HG03342 (cell line): ENCODE measurements around the gene ADPRHL1.

Experiments used
- ATAC-seq: cut with Tn5 transposase; IDR thresholded peaks from one replicate; pipeline ENCODE4 v1.9.1; 2021; ENCODE audit warnings: mild to moderate bottlenecking, moderate library complexity; ENCODE audit not compliant: unreplicated experiment

Gene ADPRHL1

GRCh38 chr13:113417836-113418721 lies 35.2 kb downstream of the ADPRHL1 start:
- no peak for ATAC-seq

DNA sequence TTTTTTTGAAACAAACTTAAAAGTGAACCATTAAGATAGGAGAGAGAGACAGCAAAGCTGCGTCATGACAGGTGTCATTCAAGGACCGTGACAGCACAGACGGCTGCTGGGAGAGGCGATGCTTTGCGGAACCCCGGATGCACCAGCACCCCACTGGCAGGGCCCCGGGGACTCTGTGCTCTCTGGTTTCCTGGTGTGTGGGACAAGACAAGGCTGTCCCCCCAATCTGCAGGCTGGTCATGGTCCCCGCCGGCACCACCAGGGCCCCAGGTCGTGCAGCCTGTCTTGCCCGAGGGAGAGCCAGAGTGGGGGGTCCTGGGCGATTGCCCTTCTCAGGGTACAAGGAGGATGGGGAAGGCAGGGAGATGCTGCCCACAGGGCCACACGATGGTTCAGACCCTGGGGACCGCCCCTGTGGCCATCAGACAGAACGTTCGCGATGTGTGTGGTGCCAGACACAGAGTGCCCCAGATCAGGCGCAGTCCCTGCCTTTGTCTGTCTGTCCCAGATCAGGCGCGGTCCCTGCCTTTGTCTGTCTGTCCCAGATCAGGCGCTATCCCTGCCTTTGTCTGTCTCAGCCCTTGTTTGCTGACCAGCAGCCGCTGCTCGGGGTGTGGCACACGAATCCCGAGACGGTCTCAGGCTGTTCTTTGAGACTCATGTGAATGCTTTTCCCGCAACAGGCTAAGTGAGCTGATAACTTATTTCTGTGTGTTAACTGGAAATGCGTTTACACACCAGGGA lies 36.1 kb downstream of the ADPRHL1 start:
- ATAC-seq = no peak

- no peak for ATAC-seq
Observed at GRCh38 chr13:113415825-113416224, 37.5 kb downstream of the ADPRHL1 start.

- no peak for ATAC-seq
Observed at GRCh38 chr13:113415032-113415431, 38.3 kb downstream of the ADPRHL1 start.

- ATAC-seq = no peak
Observed at GRCh38 chr13:113414335-113414734, 39.0 kb downstream of the ADPRHL1 start.

DNA sequence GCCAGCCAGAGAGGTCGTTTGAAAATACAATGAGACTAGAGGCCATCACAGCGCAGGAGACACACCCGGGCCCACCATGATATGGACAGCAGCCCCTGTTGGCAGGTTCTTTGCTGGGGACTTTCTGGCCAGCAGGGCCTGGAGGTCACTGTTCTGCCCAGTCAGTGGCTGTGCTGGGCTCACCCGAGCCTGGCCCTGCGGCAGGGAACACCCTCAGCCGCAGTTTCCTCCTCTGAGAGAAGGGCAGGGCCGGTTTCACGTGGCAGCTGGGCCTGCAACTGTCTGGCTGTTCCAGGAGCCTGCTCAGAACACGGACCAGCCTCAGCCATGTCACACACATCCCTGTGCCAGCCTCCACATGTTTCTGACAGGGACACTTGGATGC lies 39.4 kb downstream of the ADPRHL1 start:
- ATAC-seq = no peak

- ATAC-seq = no peak
Observed at GRCh38 chr13:113413178-113413897, 40.0 kb downstream of the ADPRHL1 start.

- no peak for ATAC-seq
Observed at GRCh38 chr13:113412440-113412839, 40.8 kb downstream of the ADPRHL1 start.

DNA sequence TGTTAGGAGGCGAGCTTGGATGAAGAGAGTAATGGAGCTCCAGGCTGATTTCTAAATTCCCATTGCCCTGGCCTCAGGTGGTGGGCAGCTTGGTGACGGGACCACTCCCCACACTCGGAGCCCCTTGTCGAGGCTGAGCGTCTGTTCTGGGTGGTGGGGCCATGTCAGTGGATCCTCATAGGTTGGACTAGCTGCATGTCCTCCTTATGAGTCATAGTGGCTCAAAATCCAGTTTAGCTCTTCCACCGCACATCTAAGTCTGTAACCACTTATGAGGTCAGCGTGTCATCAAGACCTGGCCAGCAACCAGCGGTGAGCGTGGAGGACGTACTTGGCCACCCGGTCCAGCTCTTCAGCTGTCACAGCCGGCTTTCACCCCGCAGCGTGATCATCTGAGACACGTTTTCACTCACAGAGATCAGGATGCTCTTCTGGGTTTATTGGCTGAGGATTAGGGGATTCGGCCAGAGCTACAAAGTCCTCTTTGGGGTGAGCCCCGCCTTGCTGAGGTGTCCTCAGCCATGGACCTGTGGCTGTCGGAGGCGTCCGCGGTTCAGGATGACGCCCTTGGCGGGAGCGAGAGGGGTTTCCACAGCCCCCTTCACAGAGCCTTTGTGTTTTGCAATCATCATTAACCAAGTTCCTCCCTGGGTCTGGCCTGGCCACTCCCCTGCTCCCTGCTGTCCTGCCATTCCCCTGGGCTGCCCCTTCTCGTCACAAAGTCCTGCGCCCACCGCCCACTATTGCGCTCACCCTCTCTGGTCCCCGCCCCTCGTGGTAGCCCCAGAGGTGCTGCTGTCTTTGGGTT lies 41.9 kb downstream of the ADPRHL1 start:
- no peak for ATAC-seq

GRCh38 chr13:113410472-113411201 lies 42.7 kb downstream of the ADPRHL1 start:
- no peak for ATAC-seq

GRCh38 chr13:113408562-113408961 lies 44.7 kb downstream of the ADPRHL1 start:
- no peak for ATAC-seq

DNA sequence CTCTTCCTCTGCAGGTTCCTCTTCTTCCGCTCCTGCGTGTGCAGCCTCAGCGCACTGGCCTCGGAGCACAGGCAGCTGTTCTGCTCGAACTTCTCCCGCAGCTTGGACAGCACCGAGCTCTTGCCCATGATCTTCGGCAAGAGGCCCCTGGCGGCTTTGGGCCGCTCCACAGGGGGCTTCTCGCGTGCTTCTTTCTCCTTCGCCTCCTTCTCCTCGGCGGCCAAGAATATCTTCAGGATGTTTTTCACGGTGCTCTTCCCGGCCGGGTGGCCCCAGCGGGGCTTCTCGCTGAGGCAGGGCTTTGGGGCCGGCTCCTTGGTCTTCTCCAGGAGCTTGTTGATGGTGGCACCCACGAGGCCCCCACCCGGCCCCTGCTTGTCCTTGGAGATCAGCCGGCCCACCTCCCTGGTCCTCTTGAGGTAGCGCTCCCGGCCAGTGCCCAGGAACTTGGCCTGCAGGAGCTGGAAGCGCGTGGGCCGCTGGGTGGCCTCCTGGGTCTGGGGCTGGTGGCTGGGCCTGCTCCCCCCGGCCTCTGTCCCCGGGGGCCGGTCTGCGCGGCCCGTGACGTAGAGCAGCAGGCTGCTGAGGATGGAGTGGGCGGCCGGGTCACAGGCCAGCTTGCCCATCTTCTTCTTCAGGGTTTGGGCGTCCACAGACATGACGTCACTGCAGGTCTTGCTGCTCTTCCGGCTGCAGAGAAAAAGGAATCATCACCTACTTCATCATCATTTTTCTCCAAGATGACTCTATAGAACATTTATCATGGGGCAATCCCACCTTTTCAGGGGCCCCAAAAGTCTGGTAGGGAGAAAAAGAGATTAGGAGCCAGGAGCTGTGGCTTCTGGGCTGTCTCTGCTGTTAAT lies 45.5 kb downstream of the ADPRHL1 start:
- no peak for ATAC-seq

DNA sequence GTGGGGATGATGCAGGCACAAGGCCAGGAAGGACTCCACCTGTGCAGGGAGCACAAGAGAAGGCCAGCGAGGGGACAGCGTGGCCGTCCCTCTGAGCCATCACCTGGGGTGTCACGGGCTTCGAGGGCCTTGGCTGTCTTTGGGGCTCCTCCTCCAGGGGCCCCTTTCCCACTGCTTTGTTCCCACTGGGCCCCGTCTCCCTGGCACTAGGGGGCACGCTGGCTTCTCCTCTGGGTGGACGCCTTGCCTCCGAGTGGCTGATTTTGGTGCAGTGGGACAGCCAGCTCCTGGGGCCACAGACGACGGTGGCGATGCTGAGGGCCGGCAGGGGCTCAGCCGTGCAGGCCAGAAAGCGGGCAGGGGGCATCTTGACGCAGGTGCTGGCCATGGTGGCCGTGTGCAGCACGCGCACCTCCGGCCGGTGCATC lies 46.2 kb downstream of the ADPRHL1 start:
- no peak for ATAC-seq

GRCh38 chr13:113406321-113407102 lies 46.8 kb downstream of the ADPRHL1 start:
- ATAC-seq = no peak

- ATAC-seq = no peak
Observed at GRCh38 chr13:113405481-113406300, 47.6 kb downstream of the ADPRHL1 start.

- no peak for ATAC-seq
Observed at GRCh38 chr13:113404723-113405471, 48.4 kb downstream of the ADPRHL1 start.

DNA sequence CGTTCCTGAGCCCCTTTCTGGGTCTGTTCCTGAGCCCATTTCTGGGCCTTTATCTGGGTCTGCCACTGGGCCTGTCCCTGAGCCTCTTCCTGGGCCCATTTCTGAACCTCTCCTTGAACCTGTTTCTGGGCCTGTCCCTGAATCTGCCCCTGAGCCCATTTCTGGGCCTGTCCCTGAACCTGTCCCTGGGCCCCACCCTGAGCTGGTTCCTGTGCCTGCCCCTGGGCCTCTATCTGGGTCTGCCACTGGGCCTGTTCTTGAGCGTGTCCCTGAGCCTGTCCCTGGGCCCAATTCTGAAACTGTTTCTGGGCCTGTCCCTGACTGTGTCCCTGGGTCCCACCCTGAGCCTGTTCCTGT lies 48.9 kb downstream of the ADPRHL1 start:
- no peak for ATAC-seq
